Thyroid gland (tissue), 4 donors: ENCODE results near the gene CHMP4A. TPM values are rescaled to one million over a fixed set of nuclear protein-coding genes. Genes with fewer than 3 reads are reported as not detected.

Experiments used
- DNase-seq, 2 donors: peaks; one replicate each; pipeline ENCODE4 v3.0.0-alpha.2; 2019
- H3K27ac ChIP-seq, 3 donors: fragments of 200-600 bp; sonication (generic); 1 replicate in 2 of 3; 2 replicates in 1 of 3; pipeline ENCODE4 v1.5.1; 2016 to 2019; ENCODE audit warnings: mild to moderate bottlenecking in 1 of 3, moderate library complexity in 1 of 3
- H3K27me3 ChIP-seq: fragments of 200-600 bp; sonication (generic); one replicate; pipeline ENCODE4 v1.5.1; 2019
- H3K36me3 ChIP-seq, 2 donors: fragments of 200-600 bp; sonication (generic); one replicate each; pipeline ENCODE4 v1.5.1; 2016 to 2019
- H3K4me1 ChIP-seq, 2 donors: fragments of 200-600 bp; sonication (generic); one replicate each; pipeline ENCODE4 v1.5.1; 2017 to 2019
- H3K4me3 ChIP-seq, 3 donors: fragments of 200-600 bp; sonication (generic); replicated peaks in 1 of 3; 1 replicate in 2 of 3; 2 replicates in 1 of 3; pipeline ENCODE4 v1.5.1; 2016; ENCODE audit warnings: mild to moderate bottlenecking in 1 of 3
- H3K9me3 ChIP-seq: fragments of 200-600 bp; sonication (generic); one replicate; pipeline ENCODE4 v1.5.1; 2017
- CTCF ChIP-seq, 6 experiments: fragments of 200-600 bp in 3 of 6; fragments of 450-650 bp in 3 of 6; sonication (generic) in 3 of 6; IDR thresholded peaks; one replicate each; pipeline ENCODE4 v1.5.1; 2016 to 2019; ENCODE audit warnings: antibody characterized with exemption in 6 of 6, mild to moderate bottlenecking in 2 of 6, inconsistent platforms in 1 of 6, moderate library complexity in 1 of 6
- POLR2A ChIP-seq, 2 donors: fragments of 450-650 bp; IDR thresholded peaks; one replicate each; pipeline ENCODE4 v1.6.1; 2017; ENCODE audit warnings: antibody characterized with exemption in 2 of 2, mild to moderate bottlenecking in 2 of 2, moderate library complexity in 1 of 2
- WGBS, 2 donors: methylation state at CpG; one replicate each; pipeline ENCODE4 v1.1.5; 2017; 5-methylcytosine and 5-hydroxymethylcytosine counted together
- intact Hi-C: fragments of 100-400 bp; cut with DNase I; formaldehyde crosslinking; loops from one replicate; pipeline ENCODE4 v1.15.1; 2023
- total RNA-seq, 4 donors: library from RNA; depleted of rRNA; stranded (reverse); fragments of >200 nt; gene quantifications; one replicate each; pipeline ENCODE4 v1.2.3, GENCODE V29; 2016

CHMP4A gene
- total RNA-seq, 4 donors from 2014 or later = 26.5 to 60.2 (median 46.2) TPM

GRCh38 chr14:24260026-24260779 lies 46.9 kb upstream of the CHMP4A start:
- intact Hi-C loops = no loop called here
- Histone ChIP-seq H3K4me1 (peaks cover 15 to 16% of the 10 kb centered on the region in 2 donors), H3K27me3 (no peaks in the 10 kb centered on the region), H3K9me3 (no peaks in the 10 kb centered on the region), H3K36me3 (no peaks in the 10 kb centered on the region), H3K4me3 (no peak overlapping the region), H3K27ac (peak overlapping the region in 2 of 3 donors; percentile 45 to 56)
- DNase-seq = peak; percentile 41 to 61
- TF ChIP-seq CTCF (IDR thresholded peaks at IDR 0.05) (no peak), POLR2A (IDR thresholded peaks at IDR 0.05) (no peak)
- WGBS, 2 donors = 87 to 93% methylated on average over 15 to 16 of the region's 16 CpGs

- H3K36me3 ChIP-seq = no peaks in the 10 kb centered on the region
- no peaks in the 10 kb centered on the region for H3K27me3 ChIP-seq
- no peak overlapping the region for H3K4me3 ChIP-seq
- peaks cover 15 to 16% of the 10 kb centered on the region in 2 donors for H3K4me1 ChIP-seq
- TF ChIP-seq CTCF (IDR thresholded peaks at IDR 0.05) (no peak), POLR2A (IDR thresholded peaks at IDR 0.05) (no peak)
- intact Hi-C loops = no loop called here
- H3K9me3 ChIP-seq = no peaks in the 10 kb centered on the region
- H3K27ac ChIP-seq = peak overlapping the region; percentile 45 to 56 (median 49)
- peak; percentile 79 to 85 for DNase-seq
- WGBS, 2 donors = 68 to 75% methylated on average over 10 to 15 of the region's 16 CpGs
Measured at GRCh38 chr14:24259282-24260025, 46.2 kb upstream of the CHMP4A start.

GRCh38 chr14:24258548-24259265 lies 45.4 kb upstream of the CHMP4A start:
- WGBS, 2 donors = 90 to 95% methylated on average over 17 to 18 of the region's 18 CpGs
- Histone ChIP-seq H3K4me1 (peaks cover 15 to 16% of the 10 kb centered on the region in 2 donors), H3K9me3 (no peaks in the 10 kb centered on the region), H3K27me3 (no peaks in the 10 kb centered on the region), H3K27ac (peak overlapping the region in 1 of 3 donors; percentile 56), H3K4me3 (no peak overlapping the region), H3K36me3 (no peaks in the 10 kb centered on the region)
- TF ChIP-seq CTCF (IDR thresholded peaks at IDR 0.05) (no peak), POLR2A (IDR thresholded peaks at IDR 0.05) (no peak)
- no peak for DNase-seq
- intact Hi-C loops = no loop called here

- no peak overlapping the region for H3K27ac ChIP-seq
- peaks cover 15 to 16% of the 10 kb centered on the region in 2 donors for H3K4me1 ChIP-seq
- H3K4me3 ChIP-seq = no peak overlapping the region
- intact Hi-C loops = no loop called here
- DNase-seq = no peak
- WGBS, 2 donors = 89 to 90% methylated on average over 9 of the region's 9 CpGs
- no peaks in the 10 kb centered on the region for H3K9me3 ChIP-seq
- H3K36me3 ChIP-seq = no peaks in the 10 kb centered on the region
- H3K27me3 ChIP-seq = no peaks in the 10 kb centered on the region
- no peak for TF ChIP-seq POLR2A (IDR thresholded peaks at IDR 0.05)
- TF ChIP-seq CTCF (IDR thresholded peaks at IDR 0.05) = no peak
Measured at GRCh38 chr14:24258119-24258518, 44.8 kb upstream of the CHMP4A start.
